GM19099 (cell line): ENCODE data around the gene EGLN2.

ENCODE experiments used
- POLR2A ChIP-seq: IDR thresholded peaks from 3 replicates; pipeline ENCODE4 v1.6.1; 2011; ENCODE audit warnings: low read depth; ENCODE audit not compliant: insufficient read length; ENCODE audit errors: extremely low read depth

EGLN2 gene

GRCh38 chr19:40791996-40792395, 7.0 kb upstream of the EGLN2 start:
- no peak for TF ChIP-seq POLR2A

DNA sequence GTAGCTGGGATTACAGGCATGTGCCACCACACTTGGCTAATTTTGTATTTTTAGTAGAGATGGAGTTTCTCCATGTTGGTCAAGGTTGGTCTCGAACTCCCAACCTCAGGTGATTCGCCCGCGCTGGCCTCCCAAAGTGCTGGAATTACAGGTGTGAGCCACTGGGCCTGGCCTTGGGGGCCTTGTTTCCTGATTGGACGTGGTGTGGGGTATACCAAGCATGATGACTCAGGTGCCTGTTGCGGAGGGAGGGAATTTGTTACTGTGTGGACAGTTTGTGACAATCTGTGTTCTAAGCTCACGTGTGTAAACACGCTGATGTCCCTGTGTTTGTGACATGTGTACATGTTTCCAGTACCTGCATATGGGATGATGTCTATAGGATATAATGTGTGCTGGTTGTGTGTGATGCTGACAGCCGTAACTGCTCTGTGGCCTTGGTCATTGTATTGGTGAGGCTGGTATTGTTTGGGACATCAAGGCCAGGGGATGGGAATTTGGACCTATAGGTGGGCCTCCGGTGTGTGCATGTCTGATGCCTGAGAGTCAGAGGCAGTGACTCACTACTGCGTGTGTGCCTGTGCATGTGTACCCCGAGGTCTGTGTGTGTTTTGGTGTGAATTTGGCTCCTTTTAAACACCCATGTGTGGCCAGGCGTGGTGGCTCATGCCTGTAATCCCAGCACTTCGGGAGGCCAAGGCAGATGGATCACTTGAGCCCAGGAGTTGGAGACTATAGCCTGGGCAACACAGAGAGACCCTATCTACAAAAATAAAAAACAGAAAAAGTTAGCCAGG, 1.6 kb upstream of the EGLN2 start:
- TF ChIP-seq POLR2A: no peak

GRCh38 chr19:40797963-40798682, 868 bp upstream of the EGLN2 start:
- peak; percentile 85 for TF ChIP-seq POLR2A

GRCh38 chr19:40799558-40800338, 757 bp downstream of the EGLN2 start:
- TF ChIP-seq POLR2A: no peak

- no peak for TF ChIP-seq POLR2A
Observed at GRCh38 chr19:40800339-40800996, 1.5 kb downstream of the EGLN2 start.

GRCh38 chr19:40800997-40801377, 2.0 kb downstream of the EGLN2 start:
- TF ChIP-seq POLR2A: no peak

GRCh38 chr19:40801426-40802299, 2.7 kb downstream of the EGLN2 start:
- no peak for TF ChIP-seq POLR2A

GRCh38 chr19:40802300-40803169, 3.5 kb downstream of the EGLN2 start:
- no peak for TF ChIP-seq POLR2A

DNA sequence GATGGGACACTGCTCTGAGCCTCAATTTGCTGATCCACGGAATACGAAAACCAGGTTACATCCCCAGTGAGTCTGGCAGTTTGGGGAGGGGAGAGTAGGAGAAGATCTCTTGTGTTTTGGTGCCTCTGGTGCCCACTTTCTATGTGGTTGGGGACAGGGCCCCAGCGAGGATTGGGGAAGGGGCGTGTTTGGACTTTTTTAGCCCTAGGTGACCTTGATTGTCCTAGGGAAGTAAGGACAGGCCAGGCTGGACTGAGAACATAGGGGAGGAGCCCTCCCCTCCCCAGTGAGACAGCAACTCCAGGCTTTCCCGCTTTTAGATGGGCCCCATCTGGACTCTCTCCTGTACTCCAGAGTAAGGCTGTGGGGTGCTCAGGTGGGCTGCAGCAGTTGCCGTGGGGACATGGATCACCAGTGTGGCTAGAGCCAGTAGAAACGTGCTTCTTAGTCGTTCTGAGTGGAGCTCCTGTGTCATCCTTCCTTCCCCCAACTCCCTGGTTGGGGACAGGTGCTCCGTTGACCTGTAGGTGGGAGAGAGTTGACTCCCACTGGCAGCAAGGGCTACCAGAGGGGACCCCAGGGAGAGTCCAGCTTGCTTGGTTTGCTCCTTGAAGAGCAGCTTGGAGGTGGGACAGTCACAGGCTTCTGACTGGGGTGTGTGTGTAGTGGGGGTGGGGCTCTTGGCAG, 4.3 kb downstream of the EGLN2 start:
- no peak for TF ChIP-seq POLR2A

- TF ChIP-seq POLR2A: no peak
Observed at GRCh38 chr19:40803857-40804782, 5.1 kb downstream of the EGLN2 start.

- no peak for TF ChIP-seq POLR2A
Observed at GRCh38 chr19:40804783-40805242, 5.8 kb downstream of the EGLN2 start.

DNA sequence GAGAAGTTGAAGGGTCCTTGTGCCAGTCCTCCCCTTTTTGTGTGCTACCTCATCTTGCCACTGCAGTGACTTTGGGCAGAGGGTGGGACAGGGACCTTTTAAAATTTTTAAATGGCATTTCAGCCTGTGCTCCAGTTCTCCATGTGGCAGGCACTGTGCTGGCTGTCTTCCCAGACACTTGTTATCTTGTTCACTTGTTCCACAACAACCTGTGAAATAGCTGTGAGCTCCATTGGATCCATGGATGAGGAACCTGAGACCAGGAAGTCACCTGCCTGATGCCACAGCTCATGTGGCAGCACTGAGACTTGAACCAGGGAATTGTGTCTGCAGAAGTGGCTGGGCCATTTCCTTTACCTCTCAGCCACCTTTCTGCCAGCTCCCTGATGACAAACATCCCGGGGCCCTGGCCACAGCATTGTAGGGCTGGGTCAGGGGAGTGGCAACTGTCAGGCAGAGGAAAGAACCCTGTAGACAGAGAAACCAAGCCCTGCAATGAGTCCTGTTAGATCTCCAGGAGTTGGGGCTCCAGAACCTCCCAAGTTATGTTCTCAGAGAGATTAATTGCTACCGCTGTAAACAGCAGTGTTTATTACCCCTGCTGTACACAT, 6.4 kb downstream of the EGLN2 start:
- TF ChIP-seq POLR2A: no peak
